Measurements from ENCODE around the gene RTKN2. TPM values are rescaled to one million over a fixed set of nuclear protein-coding genes. Genes with fewer than 3 reads are reported as not detected.

The RTKN2 gene
- total RNA-seq, 1 experiment from 2014 or later, result 14.4 TPM

GRCh38 chr10:62182595-62182994, 86.0 kb downstream of the RTKN2 start:
- WGBS (ENCODE audit: extremely low coverage, insufficient read length, low lambda C conversion rate), result no CpG with 5 or more reads among the region's 4 CpGs
- Histone ChIP-seq H3K9ac (ENCODE audit: extremely low read depth, insufficient read length, low read length) (no peak overlapping the region), H2BK120ac (ENCODE audit: low read depth, low read length, poor library complexity, severe bottlenecking) (no peak overlapping the region), H2BK5ac (ENCODE audit: insufficient read length, low read length) (no peak overlapping the region), H3K18ac (ENCODE audit: insufficient read length, low read depth, low read length) (no peak overlapping the region), H3K4me2 (ENCODE audit: insufficient read depth, insufficient read length, low read length) (no peak overlapping the region), H3T11ph (ENCODE audit: low read length) (no peak overlapping the region), H4K5ac (ENCODE audit: insufficient read length, low read depth, low read length) (no peak overlapping the region), H2AK5ac (ENCODE audit: insufficient read length, low read length) (no peak overlapping the region), H3K23me2 (ENCODE audit: insufficient read length, low read depth, low read length, poor library complexity, severe bottlenecking) (no peaks in the 10 kb centered on the region), H4K20me1 (ENCODE audit: control insufficient read depth, insufficient read depth, insufficient read length) (no peaks in the 10 kb centered on the region), H3K56ac (ENCODE audit: insufficient read length, low read depth, low read length) (no peak overlapping the region), H2AFZ (ENCODE audit: low read length) (no peak overlapping the region), H4K8ac (replicated peaks; ENCODE audit: insufficient read length, low read depth, low read length) (no peak overlapping the region), H2BK12ac (ENCODE audit: insufficient read length, low read depth, low read length) (no peak overlapping the region), H3K23ac (ENCODE audit: insufficient read length, low read depth, low read length) (no peak overlapping the region), H2BK20ac (ENCODE audit: low read depth, low read length, poor library complexity, severe bottlenecking) (no peak overlapping the region), H3K4me1 (ENCODE audit: insufficient read depth, low read length) (no peaks in the 10 kb centered on the region), H3K79me2 (ENCODE audit: insufficient read depth, low read length) (no peaks in the 10 kb centered on the region), H3K9me3 (ENCODE audit: control insufficient read depth, low read depth, low read length) (no peaks in the 10 kb centered on the region), H3K4ac (ENCODE audit: low read depth, low read length) (no peak overlapping the region), H3K27ac (ENCODE audit: insufficient read length, low read depth, low read length) (no peak overlapping the region), H4K91ac (ENCODE audit: insufficient read length, low read depth, low read length) (no peak overlapping the region), H2BK15ac (ENCODE audit: low read depth, low read length) (no peak overlapping the region), H3K27me3 (ENCODE audit: insufficient read depth, low read length) (no peaks in the 10 kb centered on the region), H3K79me1 (ENCODE audit: insufficient read depth, low read depth, low read length, poor library complexity, severe bottlenecking) (no peaks in the 10 kb centered on the region), H3K14ac (ENCODE audit: insufficient read depth, low read length) (no peak overlapping the region; the same call in 1 of the 2 replicates)
- H3K36me3 Mint-ChIP-seq (ENCODE audit: insufficient read depth in 1 of 3, low read depth in 3 of 3), result peaks cover 0 to 10% (median 2%) of the 10 kb centered on the region in 3 experiments; a peak in 2 of 7 replicates
- no peaks in the 10 kb centered on the region for H3K27me3 Mint-ChIP-seq (ENCODE audit: low read depth)
- H3K9me3 Mint-ChIP-seq, result peaks cover 0 to 3% of the 10 kb centered on the region in 2 experiments; a peak in 1 of 5 replicates
- DNase-seq, result no peak
- peaks cover 13 to 19% of the 10 kb centered on the region in 2 experiments for H3K4me1 Mint-ChIP-seq
- H3K4me3 Mint-ChIP-seq, result no peak overlapping the region
- no peak for TF ChIP-seq CTCF (conservative IDR thresholded peaks at IDR 0.05)
- H3K27ac Mint-ChIP-seq, result no peak overlapping the region

Data from H9 (cell line).